H1 (cell line): ENCODE measurements around the gene PCP4L1. TPM values are rescaled to one million over a fixed set of nuclear protein-coding genes. Genes with fewer than 3 reads are reported as not detected.

Source experiments
- USF2 ChIP-seq: IDR thresholded peaks from 2 replicates; pipeline ENCODE4 v1.6.1; 2011; ENCODE audit warnings: low read length, improper control_type of control experiment
- polyA plus RNA-seq, 7 experiments: library from polyadenylated mRNA; depleted of rRNA in 3 of 7; stranded (reverse) in 5 of 7; unstranded in 2 of 7; fragments of >200 nt in 5 of 7; fragments of 200-250 nt in 2 of 7; gene quantifications; 1 replicate in 5 of 7; 2 replicates in 1 of 7; 4 replicates in 1 of 7; pipeline versions ENCODE4 v1.2.1 to v1.2.3, GENCODE V29; 2011 to 2013; ENCODE audit warnings: missing spikeins in 2 of 7, mixed read lengths in 2 of 7
- total RNA-seq: library from RNA; stranded (reverse); fragmentation: NEBNext Ultra II Directional; extraction: Animal tissue kit (Norgen Biotek cat#: 25700); gene quantifications from 2 replicates; pipeline ENCODE4 v1.2.1, GENCODE V29; 2021

PCP4L1 gene
- total and polyA plus RNA-seq, 2 of the 8 experiments (the other 6 are each of a cell fraction or from before 2014, with no cell fraction given), result 0.41 to 1.0 TPM

GRCh38 chr1:161220002-161220401, 38.5 kb upstream of the PCP4L1 start (continued):
- no peak for TF ChIP-seq USF2
